A549 treated with GW870086 at 1 μM for 4 hours (cell line): Measurements from ENCODE around the gene ZNF521. TPM values are rescaled to one million over a fixed set of nuclear protein-coding genes. Genes with fewer than 3 reads are reported as not detected.

ENCODE experiments used
- total RNA-seq: library from RNA; stranded (reverse); fragments of 200-300 nt; extraction: Qiagen RNA extraction; gene quantifications from 5 replicates; pipeline ENCODE4 v1.2.3, GENCODE V29; 2022; ENCODE audit warnings: low read depth

The ZNF521 gene
- not detected in 5 replicates for total RNA-seq

GRCh38 chr18:25351777-25352628, at the start of gene ZNF521:
Gene ZNF521 (minus strand): TSS chr18:25352166. CDS start chr18:25350946, 1,220 bp downstream.

